ENCODE measurements around the gene MRPL45.
"Not testable (repeated sequence)": the region's sequence is repeated elsewhere in the genome, so short reads cannot be mapped to it uniquely, and the experiment has no call there.

The MRPL45 gene

DNA sequence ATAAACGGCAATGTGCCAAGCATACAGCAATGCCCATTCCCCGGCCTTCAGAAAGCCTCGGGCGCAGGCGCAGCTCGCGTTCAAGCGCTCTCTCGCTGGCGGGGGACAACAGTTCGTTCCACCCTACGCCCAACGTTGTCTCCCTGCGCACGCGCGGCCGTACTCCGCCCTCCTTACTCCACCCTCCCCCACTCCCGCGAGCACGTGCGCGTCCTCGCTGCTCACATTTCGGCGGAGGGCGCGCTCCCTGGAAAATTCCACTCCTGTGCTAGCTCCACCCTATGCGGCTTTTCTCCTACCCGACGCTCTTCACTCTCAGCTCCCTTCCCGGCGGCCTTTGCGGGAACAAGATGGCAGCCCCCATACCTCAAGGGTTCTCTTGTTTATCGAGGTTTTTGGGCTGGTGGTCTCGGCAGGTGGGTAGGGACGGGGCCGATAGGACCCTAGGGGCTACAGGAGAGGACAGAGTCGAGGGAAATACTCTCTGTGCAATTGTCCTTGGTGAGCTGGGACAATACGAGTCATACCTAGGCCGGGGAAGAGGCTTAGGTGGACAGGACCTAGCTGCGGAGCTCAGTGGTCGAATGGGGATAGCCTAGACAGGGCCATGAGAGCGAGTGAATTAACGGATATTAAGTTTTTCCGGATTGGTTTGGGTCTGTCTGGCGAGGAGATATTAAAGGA lies at the start of gene MRPL45:
MRPL45 (plus strand) TSS at position 335 of the 684 bp plus-strand sequence; CDS start at position 351, 16 bp downstream.
- DNase-seq, result peak; percentile 97

DNA sequence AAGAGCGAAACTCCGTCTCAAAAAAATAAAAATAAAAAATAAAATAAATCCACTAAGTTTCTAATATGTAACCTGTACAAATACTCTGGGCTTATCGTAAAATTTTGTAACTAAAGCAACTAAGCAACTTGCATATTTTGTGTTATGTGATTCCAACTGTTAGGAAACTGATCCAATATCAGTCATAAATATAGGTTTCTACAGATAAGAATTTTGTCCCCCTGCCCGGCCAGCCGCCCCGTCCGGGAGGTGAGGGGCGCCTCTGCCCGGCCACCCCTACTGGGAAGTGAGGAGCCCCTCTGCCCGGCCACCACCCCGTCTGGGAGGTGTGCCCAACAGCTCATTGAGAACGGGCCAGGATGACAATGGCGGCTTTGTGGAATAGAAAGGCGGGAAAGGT lies 43.8 kb upstream of the MRPL45 start:
- DNase-seq, result not testable (repeated sequence)

DNA sequence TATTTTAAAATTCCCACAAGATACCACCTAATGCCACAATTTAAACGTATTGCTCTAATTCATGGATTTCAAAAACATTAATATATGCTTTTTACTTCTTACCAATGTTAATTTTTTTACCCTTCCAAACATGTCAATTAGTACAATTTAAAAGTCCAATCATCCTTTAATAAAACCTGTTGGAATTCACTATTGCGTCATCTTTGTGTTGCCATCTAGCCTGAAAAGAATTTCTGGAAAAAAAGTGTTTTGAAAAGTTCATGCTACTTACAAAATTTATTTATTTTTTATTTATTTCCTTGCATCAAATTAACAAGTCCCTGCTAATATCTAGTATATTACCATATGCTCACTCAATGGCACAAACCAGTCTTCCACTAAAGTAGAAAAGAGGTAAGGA lies 42.6 kb upstream of the MRPL45 start:
- not testable (repeated sequence) for DNase-seq

DNA sequence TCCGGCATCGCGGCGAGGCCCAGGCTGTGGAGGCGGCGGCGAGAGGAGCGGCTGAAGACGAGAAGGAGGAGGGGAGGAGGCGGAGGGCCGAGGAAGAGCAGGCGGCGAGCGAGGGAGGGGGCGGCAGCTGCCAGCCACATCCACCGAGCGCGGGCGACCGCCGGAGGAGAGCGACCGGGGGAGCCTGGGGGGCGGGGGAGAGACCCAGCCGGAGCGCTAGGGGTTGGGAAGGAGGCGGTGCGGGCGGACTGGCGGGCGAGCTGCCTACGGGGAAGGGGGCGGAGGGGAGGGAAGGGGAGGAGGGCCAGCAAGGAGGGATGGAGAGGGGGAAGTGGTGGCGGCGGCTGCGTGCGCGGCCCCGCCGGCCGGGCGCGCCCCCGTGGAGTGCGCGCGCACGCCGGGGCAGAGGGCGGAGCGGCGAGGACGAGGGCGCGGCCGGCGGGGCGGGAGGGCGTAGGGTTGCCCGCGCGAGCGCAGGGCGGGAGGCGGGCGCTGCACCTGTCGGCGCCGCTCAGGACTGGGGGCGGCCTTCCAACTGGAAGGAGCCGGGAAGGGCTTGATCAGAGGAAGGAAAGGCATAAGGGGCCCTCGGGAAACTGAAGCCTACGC lies 39.9 kb upstream of the MRPL45 start:
- peak; percentile 64 for DNase-seq

DNA sequence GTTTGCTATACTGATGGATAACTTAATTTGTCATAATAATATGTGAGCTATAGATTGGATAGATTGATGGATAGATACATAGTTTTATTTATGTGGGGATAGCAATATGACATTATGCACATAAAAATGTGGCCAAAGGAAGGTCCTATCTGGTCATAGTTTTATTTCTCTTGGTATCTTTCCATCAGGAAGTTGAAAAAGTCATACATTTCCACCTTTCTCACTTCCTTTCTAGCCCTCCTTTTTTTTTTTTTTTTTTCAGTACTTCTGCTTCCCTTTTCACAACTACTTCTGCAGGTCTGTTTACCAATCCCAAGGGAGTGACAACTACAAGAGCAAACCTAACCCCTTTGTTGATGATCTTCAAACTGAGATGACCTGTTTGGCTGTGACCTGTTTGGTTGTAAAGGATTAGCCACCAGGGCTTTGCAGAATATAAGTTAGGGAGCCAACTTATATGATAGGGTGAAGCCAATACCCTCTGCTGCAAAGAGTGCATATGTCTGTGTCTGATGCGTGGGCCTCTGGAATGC lies 30.9 kb upstream of the MRPL45 start:
- not testable (repeated sequence) for DNase-seq

DNA sequence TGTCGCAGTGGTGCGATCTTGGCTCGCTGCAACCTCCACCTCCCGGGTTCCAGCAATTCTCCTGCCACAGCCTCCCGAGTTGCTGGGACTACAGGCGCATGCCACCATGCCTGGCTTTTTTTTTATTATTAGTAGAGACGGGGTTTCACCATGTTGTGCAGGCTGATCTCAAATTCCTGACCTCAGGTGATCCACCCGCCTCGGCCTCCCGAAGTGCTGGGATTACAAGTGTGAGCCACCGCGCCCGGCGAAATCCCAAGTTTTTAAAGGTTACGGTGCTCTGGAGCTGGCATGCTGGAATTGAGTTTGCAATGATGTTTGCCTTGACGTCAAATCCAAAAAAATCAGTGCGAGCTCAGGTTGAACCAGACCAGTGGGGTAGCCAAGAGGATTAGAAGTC lies 30.4 kb upstream of the MRPL45 start:
- not testable (repeated sequence) for DNase-seq

DNA sequence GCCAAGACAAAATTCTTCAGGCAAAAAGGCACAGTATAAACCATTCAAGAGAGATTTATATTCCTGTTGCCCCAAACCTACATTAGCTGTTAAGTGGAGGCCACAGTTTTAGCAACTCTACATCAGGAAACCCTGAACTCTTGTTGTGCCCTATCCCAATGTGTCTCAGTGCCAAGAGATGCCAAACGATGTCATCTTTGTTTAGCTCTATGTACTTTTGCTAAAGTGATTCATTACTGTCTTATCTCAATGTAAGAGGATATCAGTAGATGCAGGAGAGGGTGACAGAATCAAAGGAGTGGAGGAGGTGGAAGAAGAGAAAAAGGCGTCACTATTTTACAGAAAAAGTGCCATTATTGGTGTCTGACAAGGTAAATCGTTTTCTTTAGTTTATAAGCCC lies 28.8 kb upstream of the MRPL45 start:
- DNase-seq, result not testable (repeated sequence)

DNA sequence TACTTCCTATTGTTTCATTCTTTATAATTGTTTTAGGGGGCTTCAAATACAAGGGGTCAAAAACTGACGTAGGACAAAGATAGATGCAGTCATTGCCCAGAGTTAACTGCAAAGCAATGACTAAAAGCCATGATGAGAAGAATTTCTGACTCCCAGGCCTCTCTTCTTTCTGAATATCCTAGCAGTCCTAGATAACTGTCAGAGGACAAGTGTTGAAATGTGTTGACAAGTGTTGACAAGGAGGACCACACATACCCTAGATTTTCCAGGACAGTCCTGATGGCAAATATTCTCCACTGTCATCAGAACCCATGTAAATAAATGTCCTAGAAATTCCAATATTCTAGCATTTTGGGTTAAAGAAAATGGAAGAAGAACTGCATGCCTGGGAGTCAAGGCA lies 27.9 kb upstream of the MRPL45 start:
- not testable (repeated sequence) for DNase-seq

DNA sequence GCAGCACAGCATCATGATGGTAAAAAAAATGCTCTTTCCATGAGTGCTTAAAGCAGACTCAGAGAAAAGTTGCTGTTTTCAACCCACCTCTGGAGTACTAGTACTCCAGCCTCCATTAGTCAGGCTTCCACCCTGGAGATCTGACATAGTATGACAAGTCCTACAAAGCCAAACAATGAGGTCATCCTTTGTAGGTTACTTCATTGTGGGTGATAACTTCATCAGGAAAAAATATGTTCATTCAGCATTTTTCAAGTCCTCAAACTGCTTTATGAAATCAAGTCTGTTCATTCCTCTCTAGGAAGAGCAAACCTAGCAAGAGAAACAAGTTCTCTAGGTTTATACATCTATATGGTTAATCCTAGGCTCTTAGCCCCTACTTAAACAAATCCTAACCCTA lies 27.4 kb upstream of the MRPL45 start:
- DNase-seq, result not testable (repeated sequence)

DNA sequence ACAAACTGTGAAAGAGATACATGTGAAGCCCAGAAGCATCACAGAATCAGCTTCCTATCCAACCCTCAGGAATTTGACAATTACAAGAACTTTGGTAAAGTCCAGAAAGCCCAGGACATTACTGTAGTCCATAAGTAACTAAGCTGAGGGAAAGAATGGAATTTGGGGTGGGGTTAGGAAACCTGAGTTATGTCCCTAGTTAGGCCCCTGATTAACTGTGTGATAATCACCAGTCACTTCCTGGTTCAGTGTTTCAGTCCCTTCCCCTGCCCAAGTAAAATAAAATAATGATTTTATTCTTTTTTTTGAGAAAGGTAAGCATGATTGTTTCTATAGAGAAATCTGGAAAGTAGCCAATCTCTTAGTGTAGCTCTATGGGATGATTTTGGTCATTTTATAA lies 11.0 kb upstream of the MRPL45 start:
- DNase-seq, result not testable (repeated sequence)

DNA sequence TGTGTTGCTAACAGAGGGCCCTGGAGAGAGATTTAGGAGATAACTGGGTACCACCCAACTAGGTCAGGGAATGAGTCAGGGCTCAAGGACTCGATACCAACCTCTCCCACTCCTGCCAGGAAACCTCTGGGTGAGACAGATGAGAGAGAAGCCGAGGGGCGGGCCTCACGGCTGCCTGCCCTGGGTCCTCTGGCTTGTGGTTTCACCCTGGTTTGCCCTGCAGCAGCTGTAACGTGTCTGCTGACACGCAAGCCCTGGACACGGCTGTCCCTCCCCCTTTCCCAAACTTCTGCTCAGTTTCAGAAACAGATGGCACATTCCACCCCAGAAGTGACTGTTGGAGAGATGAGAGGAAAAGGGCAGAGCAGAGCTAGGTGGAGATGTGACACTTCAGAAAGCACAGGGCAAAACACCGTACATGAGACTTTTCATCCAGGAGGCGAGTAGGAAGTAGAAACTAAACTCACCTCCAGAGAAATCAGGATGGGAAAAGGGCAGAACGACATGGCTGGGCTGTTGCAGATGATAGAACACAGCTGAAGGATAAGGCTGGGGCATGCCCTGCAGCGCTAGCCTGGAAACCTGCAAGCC lies 10.4 kb upstream of the MRPL45 start:
- DNase-seq, result not testable (repeated sequence)

DNA sequence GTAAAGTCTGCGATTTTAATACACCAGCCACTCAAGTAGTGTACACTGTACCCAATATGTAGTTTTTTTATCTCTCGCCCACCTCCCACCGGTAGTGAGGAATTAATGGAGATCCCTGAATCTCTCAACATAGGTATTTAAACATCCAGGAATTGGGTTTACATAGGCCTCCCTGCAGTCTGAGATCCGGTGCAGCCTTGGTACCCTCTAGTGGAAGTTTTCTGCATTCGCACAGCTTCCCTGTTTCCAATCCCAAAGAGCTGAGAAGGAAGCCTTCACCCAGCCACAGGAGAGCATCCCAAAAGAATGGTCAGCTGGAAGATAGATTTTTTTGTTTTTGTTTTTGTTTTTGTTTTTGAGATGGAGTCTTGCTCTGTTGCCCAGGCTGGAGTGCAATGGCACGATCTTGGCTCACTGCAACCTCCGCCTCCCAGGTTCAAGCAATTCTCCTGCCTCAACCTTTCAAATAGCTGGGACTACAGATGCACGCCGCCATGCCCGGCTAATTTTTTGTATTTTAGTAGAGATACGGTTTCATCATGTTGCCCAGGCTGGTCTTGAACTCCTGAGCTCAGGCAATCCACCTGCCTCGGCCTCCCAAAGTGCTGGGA lies 8.6 kb upstream of the MRPL45 start:
- DNase-seq, result not testable (repeated sequence)

DNA sequence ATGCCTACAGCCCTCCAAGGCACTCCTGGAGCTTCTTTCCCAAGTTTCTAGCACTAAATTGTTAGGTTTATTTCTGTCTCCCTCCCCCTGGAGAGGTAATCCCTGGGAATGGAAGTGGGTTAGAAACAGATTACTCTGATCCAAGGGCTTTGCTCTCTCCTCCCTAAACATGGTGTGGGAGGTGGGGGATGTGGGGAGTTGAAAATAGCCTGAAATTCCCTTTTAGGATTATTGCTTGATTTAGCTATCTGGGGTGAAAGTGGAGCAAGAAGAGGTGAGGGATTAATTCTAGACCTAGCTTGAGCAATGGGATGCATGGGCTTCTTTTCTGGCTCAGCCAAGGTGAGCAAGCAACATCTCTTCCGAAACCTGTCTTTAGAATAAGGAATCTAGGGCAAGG lies 7.2 kb upstream of the MRPL45 start:
- DNase-seq, result not testable (repeated sequence)

DNA sequence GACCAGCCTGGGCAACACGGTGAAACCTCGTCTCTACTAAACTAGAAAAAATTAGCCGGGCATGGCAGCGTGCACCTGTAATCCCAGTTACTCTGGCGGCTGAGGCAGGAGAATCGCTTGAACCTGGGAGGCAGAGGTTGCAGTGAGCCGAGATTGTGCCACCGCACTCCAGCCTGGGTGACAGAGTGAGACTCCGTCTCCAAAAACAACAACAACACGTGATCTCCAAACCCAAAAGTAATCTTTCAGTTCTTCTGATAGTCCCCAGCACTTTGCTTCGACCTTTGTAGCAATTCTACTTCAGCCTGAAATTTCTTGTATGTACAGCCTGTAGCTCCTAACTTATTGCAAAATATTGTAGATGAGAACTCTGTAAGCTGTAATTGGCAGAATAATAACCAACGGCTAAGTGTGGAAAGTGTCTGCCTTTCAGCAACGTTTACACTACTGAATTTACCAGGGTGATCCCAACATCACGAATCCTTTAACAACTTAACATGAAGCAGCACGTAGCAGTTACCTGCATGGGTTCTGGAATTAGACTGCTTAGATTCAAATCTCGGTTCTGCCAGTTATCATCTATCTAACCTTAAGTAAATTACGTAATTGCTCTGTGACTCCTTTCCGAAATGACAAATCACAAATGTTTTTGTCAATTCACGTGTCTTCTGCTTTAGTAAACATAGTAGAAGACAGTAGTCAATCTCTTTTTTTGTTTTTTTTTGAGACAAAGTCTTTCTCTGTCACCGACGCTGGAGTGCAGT lies 1.2 kb upstream of the MRPL45 start:
- not testable (repeated sequence) for DNase-seq

DNA sequence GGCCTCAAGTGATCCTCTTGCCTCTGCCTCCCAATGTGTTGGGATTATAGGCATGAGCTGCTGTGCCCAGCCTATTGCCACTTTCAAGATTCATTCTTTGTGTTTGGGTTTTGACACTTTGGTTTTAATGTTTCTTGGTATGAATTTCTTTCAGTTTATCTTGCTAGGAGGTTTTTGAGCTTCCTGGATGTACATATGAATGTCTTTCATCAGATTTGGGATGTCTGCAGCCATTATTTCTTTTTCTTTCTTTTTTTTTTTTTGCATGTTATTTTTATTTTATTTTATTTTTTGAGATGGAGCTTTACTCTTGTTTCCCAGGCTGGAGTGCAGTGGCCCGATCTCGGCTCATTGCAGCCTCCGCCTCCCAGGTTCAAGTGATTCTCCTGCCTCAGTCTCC lies 18.5 kb downstream of the MRPL45 start:
- DNase-seq, result no peak

DNA sequence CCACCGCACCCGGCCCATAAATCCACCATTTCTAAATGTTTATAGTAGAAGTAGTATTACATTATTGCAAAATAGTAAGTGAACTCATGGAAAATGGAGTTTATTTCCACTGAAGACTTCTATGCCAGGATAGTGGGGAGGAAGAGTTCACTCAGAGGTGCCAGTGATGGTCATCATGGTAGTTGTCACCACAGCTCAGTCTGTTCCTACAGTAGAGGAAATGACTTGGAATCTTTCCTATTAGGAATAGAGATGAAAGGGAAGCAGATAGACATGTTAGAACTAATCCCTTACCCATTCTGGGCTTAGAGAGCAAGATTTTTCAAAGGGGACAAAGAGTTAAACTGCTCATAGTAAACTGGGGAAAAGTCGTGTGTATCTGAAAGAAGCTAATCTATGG lies 20.1 kb downstream of the MRPL45 start:
- DNase-seq, result no peak

DNA sequence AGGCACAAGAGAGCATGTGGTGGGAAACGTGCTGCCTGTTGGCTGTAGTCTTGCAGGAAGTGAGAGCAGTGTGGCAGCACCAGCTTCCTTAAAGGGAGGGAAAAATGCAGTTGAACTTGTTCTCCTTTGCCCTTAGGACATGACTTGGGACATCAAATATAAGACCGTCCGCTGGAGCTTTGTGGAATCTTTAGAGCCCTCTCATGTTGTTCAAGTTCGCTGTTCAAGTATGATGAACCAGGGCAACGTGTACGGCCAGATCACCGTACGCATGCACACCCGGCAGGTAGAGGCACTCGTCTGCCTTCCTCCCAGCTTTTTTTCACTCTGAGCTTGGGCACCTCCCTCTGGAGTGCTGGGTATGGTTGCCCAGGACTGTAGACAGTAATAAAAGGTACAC lies 23.5 kb downstream of the MRPL45 start:
- DNase-seq, result no peak

DNA sequence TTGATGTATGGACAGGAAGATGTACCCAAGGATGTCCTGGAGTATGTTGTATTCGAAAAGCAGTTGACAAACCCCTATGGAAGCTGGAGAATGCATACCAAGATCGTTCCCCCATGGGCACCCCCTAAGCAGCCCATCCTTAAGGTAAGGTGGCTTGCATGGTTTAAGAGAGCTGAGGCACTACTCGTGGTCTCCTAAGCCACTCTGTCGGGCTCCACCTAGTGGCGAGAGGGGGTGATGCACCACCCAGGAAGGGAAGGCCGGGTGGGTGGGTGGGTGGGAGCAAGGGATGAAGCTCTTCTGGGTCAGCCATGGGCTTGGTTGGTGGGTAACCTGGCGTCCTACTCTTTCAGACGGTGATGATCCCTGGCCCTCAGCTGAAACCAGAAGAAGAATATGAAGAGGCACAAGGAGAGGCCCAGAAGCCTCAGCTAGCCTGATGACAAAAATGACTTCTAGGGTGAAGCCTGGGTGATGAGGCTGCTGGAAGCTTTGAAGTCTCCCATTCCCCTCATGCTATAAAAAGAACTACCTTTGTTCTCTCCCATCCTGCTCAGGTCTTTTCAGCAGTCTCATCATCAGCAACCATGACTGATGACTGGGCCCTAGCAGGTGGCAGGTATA lies 25.3 kb downstream of the MRPL45 start:
- DNase-seq, result peak; percentile 16

DNA sequence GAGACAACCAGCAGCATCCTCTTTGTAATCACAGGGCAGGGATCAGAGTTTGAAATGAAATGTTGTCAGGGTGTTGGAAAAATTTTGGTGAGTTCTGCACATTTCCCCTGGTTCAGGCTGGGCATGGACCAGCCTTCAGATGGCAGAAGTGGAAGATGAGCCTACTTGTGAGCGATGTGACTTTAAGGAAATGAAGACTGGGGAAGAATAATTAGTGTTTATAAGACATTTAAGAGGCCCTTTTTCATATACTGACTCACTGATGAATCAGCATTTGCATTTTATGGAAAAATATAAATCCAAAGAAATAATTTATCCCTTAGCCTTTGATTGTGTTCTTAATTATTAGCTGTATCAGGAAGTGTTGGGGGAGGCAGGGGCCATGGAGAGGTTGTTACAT lies 25.9 kb downstream of the MRPL45 start:
- DNase-seq, result no peak

DNA sequence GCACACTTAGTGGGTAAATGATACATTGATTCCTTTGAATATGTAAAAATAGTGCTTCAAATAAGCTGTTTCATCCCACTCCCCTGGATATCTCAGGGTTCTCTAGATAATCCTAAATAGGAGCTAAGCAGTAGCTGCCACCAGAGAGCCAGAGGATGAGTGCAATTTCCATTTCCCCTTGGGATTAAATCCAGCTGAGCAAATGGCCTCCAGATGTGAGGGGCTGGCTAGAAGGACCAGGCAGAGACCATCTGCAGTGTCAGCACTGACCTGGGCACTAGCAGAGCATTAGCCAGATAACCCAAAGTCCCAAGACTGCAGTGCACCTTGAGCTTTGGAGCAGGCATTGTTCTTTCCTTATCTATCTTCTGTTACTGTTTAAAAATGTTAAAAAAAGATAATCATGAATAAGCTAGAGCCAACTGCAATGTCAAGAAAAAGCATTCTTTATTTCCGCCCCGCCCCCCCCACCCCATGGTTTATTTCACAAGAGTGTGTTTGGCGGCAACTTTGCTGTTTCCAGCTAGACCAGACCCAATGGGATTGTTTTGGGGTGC lies 27.3 kb downstream of the MRPL45 start:
- no peak for DNase-seq

DNA sequence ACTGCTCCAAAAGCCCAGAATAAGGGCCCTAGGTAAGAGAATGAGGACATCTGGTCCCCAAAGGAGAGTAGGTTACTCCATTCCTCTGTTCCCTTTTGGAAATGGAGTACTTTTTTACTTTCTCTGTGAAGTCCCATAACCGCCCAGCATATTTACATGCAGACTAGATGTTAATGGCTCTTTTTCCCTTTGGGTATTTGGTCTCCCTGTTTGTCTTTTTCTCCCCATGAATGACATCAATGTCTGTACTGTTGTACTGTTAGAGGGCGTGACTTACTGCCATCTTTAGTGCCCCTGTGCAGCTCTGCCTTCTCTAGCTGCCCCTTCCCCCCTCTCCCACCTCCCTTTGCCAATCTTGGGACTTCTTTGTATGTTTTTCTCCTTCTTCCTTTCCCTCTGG lies 27.8 kb downstream of the MRPL45 start:
- no peak for DNase-seq
